Lung (tissue), 12 donors: ENCODE results near the gene HLX. TPM values are rescaled to one million over a fixed set of nuclear protein-coding genes. Genes with fewer than 3 reads are reported as not detected.
A peak's percentile ranks its signal among the peaks of the same experiment; 100 is the strongest.

ENCODE experiments used
- ATAC-seq: fragments of 200-7000 bp; cut with Tn5 transposase; one replicate; pipeline ENCODE4 v1.9.1; 2020; ENCODE audit warnings: moderate number of reproducible peaks; ENCODE audit not compliant: insufficient read depth, low FRiP score
- DNase-seq, 3 donors: peaks; one replicate each; pipeline ENCODE4 v3.0.0-alpha.2; 2013 to 2017
- H3K27ac ChIP-seq, 2 donors: one replicate each; pipeline ENCODE4 v1.5.1; 2013; ENCODE audit warnings: mild to moderate bottlenecking in 2 of 2, moderate library complexity in 2 of 2, control low read depth in 1 of 2, inconsistent platforms in 1 of 2, low read depth in 1 of 2, low read length in 1 of 2
- H3K27me3 ChIP-seq, 3 donors: one replicate each; pipeline ENCODE4 v1.5.1; 2013; ENCODE audit warnings: low read length in 2 of 3; ENCODE audit not compliant: control insufficient read depth in 3 of 3, insufficient read depth in 3 of 3
- H3K36me3 ChIP-seq, 4 donors: one replicate each; pipeline ENCODE4 v1.5.1; 2013; ENCODE audit warnings: low read length in 4 of 4, mild to moderate bottlenecking in 1 of 4, moderate library complexity in 1 of 4; ENCODE audit not compliant: control insufficient read depth in 4 of 4, insufficient read depth in 4 of 4
- H3K4me1 ChIP-seq, 5 donors: one replicate each; pipeline ENCODE4 v1.5.1; 2013; ENCODE audit warnings: low read length in 5 of 5, mild to moderate bottlenecking in 2 of 5, moderate library complexity in 1 of 5; ENCODE audit not compliant: control insufficient read depth in 5 of 5, insufficient read depth in 5 of 5
- H3K4me3 ChIP-seq: one replicate; pipeline ENCODE4 v1.5.1; 2013; ENCODE audit warnings: mild to moderate bottlenecking, control low read depth, moderate library complexity
- H3K9ac ChIP-seq, 2 donors: one replicate each; pipeline ENCODE4 v1.5.1; 2013; ENCODE audit warnings: low read length in 2 of 2, control low read depth in 1 of 2; ENCODE audit not compliant: insufficient read depth in 1 of 2
- H3K9me3 ChIP-seq, 4 donors: one replicate each; pipeline ENCODE4 v1.5.1; 2013; ENCODE audit warnings: low read length in 3 of 4, mild to moderate bottlenecking in 1 of 4, moderate library complexity in 1 of 4; ENCODE audit not compliant: control insufficient read depth in 4 of 4, insufficient read depth in 3 of 4
- CTCF ChIP-seq: IDR thresholded peaks from 2 replicates; pipeline ENCODE4 v1.5.1; 2012; ENCODE audit warnings: mild to moderate bottlenecking; ENCODE audit errors: control extremely low read depth, extremely low read depth
- WGBS, 2 donors: extraction: QIAGEN DNeasy Blood & Tissue Kit; methylation state at CpG; one replicate each; pipeline ENCODE4 v1.1.7; 2013; 5-methylcytosine and 5-hydroxymethylcytosine counted together
- polyA plus RNA-seq, 2 donors: library from polyadenylated mRNA; stranded (reverse); fragments of 200-250 nt; gene quantifications; one replicate each; pipeline ENCODE4 v1.2.1, GENCODE V29; 2013
- total RNA-seq, 2 donors: library from RNA; depleted of rRNA in 1 of 2; stranded (reverse); fragments of >200 nt in 1 of 2; gene quantifications; one replicate each; pipeline ENCODE4 v1.2.1, GENCODE V29; 2014 to 2021
- donor health status: control.
- donor health status: control.
- donor health status: Bipolar disorder and iron deficiency.
- donor health status: healthy.
- donor health status: DM: yes; HTN: yes; CAD: no.

The HLX gene
- total and polyA plus RNA-seq, 4 donors: 14.8 to 36.7 (median 25.7) TPM

DNA sequence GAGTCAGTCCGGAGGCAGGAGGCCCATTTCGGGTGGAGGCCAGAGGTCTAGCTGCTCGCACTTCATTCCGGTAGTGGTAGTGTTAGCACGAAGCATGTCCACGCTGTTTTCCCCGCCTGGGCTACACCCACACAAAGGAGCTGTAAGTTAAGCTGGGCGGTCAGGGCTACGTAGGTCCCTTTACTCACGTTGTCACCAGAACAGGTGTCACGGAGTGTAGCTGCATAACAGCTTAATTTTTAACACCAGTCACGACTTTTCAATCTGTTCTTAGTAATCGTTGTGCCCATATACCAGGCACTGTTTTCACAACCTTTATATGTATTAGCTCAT lies 15.6 kb downstream of the HLX start:
- 84 to 87% methylated on average over 13 of the region's 13 CpGs for WGBS, 2 donors
- H3K27me3 ChIP-seq: peaks cover 0 to 69% (median 51%) of the 10 kb centered on the region in 3 donors
- no peak for ATAC-seq
- peaks cover 0 to 12% (median 0%) of the 10 kb centered on the region in 5 donors for H3K4me1 ChIP-seq
- H3K9me3 ChIP-seq: peaks cover 0 to 20% (median 0%) of the 10 kb centered on the region in 4 donors
- DNase-seq: no peak
- no peak for TF ChIP-seq CTCF
- H3K36me3 ChIP-seq: no peaks in the 10 kb centered on the region
- H3K9ac ChIP-seq: no peak overlapping the region
- no peak overlapping the region for H3K27ac ChIP-seq
- no peak overlapping the region for H3K4me3 ChIP-seq

- H3K9me3 ChIP-seq: peaks cover 0 to 20% (median 0%) of the 10 kb centered on the region in 4 donors
- no peak overlapping the region for H3K9ac ChIP-seq
- no peak for ATAC-seq
- 70 to 71% methylated on average over 35 of the region's 35 CpGs for WGBS, 2 donors
- peaks cover 0 to 12% (median 0%) of the 10 kb centered on the region in 5 donors for H3K4me1 ChIP-seq
- H3K27me3 ChIP-seq: peaks cover 0 to 63% (median 46%) of the 10 kb centered on the region in 3 donors
- TF ChIP-seq CTCF: no peak
- DNase-seq: peak in 1 of 3 donors; percentile 12
- H3K36me3 ChIP-seq: no peaks in the 10 kb centered on the region
- no peak overlapping the region for H3K4me3 ChIP-seq
- H3K27ac ChIP-seq: no peak overlapping the region
Observed at GRCh38 chr1:220895412-220895946, 16.2 kb downstream of the HLX start.

DNA sequence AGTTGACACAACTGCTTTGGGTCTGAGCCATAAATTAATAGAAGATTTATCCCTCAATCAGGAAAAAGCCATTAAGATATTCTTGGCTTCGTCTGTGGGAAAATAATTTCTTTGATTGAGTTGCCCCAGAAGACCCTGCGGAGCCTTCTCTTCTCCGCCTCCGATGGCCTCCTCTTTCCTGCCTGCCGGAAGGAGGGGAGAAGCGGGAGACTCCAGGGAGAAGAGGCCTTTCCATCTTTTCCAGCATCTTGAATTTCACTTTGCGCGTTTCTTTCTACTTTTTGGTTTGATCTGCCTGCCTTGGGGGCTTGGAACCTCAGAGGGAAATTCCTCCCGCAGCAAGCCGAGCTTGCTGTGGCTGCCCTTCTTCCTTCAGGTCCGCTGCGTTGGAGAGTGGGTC lies 16.8 kb downstream of the HLX start:
- H3K4me3 ChIP-seq: no peak overlapping the region
- peaks cover 0 to 12% (median 0%) of the 10 kb centered on the region in 5 donors for H3K4me1 ChIP-seq
- no peak overlapping the region for H3K9ac ChIP-seq
- TF ChIP-seq CTCF: no peak
- ATAC-seq: no peak
- peaks cover 0 to 18% (median 0%) of the 10 kb centered on the region in 4 donors for H3K9me3 ChIP-seq
- 71 to 92% methylated on average over 12 of the region's 12 CpGs for WGBS, 2 donors
- peaks cover 0 to 60% (median 43%) of the 10 kb centered on the region in 3 donors for H3K27me3 ChIP-seq
- H3K36me3 ChIP-seq: no peaks in the 10 kb centered on the region
- H3K27ac ChIP-seq: no peak overlapping the region
- peak in 1 of 3 donors; percentile 5 for DNase-seq

GRCh38 chr1:220900842-220901241 lies 21.6 kb downstream of the HLX start:
- no peak overlapping the region for H3K4me3 ChIP-seq
- H3K36me3 ChIP-seq: no peaks in the 10 kb centered on the region
- ATAC-seq (no peak), DNase-seq (no peak)
- peaks cover 0 to 7% (median 0%) of the 10 kb centered on the region in 5 donors for H3K4me1 ChIP-seq
- no peak overlapping the region for H3K9ac ChIP-seq
- H3K27ac ChIP-seq: no peak overlapping the region
- no peaks in the 10 kb centered on the region for H3K9me3 ChIP-seq
- H3K27me3 ChIP-seq: peaks cover 0 to 19% (median 3%) of the 10 kb centered on the region in 3 donors
- 86 to 94% methylated on average over 3 of the region's 3 CpGs for WGBS, 2 donors
- no peak for TF ChIP-seq CTCF
